Uterus (tissue), 2 donors: Measurements from ENCODE around the gene UFL1.

Experiments used
- POLR2A ChIP-seq, 2 donors: fragments of 450-650 bp; IDR thresholded peaks; one replicate each; pipeline ENCODE4 v1.6.1; 2016; ENCODE audit warnings: antibody characterized with exemption in 2 of 2, mild to moderate bottlenecking in 1 of 2, moderate library complexity in 1 of 2
- TF ChIP-seq, protein P1 (sequence below), 4 experiments: fragments of 200-600 bp in 2 of 4; fragments of 450-650 bp in 2 of 4; sonication (generic) in 2 of 4; IDR thresholded peaks; one replicate each; pipeline ENCODE4 v1.5.1; 2016 to 2019; ENCODE audit warnings: antibody characterized with exemption in 4 of 4, mild to moderate bottlenecking in 2 of 4, moderate library complexity in 1 of 4

DNA sequence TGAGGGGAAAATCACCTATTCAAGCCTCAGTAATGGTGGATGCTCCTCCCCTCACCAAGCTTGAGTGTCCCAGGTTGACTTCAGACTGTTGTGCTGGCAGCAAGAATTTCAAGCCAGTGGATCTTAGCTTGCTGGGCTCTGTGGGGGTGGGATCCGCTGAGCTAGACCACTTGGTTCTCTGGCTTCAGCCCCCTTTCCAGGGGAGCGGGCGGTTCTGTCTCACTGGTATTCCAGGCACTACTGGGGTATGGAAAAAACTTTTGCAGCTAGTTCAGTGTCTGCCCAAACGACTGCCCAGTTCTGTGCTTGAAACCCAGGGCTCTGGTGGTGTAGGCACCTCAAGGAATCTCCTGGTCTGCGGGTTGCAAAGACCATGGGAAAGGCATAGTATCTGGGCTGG is 42.9 kb upstream of the UFL1 start:
- TF ChIP-seq, protein P1, sequence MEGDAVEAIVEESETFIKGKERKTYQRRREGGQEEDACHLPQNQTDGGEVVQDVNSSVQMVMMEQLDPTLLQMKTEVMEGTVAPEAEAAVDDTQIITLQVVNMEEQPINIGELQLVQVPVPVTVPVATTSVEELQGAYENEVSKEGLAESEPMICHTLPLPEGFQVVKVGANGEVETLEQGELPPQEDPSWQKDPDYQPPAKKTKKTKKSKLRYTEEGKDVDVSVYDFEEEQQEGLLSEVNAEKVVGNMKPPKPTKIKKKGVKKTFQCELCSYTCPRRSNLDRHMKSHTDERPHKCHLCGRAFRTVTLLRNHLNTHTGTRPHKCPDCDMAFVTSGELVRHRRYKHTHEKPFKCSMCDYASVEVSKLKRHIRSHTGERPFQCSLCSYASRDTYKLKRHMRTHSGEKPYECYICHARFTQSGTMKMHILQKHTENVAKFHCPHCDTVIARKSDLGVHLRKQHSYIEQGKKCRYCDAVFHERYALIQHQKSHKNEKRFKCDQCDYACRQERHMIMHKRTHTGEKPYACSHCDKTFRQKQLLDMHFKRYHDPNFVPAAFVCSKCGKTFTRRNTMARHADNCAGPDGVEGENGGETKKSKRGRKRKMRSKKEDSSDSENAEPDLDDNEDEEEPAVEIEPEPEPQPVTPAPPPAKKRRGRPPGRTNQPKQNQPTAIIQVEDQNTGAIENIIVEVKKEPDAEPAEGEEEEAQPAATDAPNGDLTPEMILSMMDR (IDR thresholded peaks at IDR 0.05) = no peak
- no peak for TF ChIP-seq POLR2A (IDR thresholded peaks at IDR 0.05)
